Osteocyte (in vitro differentiated cells): ENCODE results near the gene IMPACT. TPM values are rescaled to one million over a fixed set of nuclear protein-coding genes. Genes with fewer than 3 reads are reported as not detected.
A peak's percentile ranks its signal among the peaks of the same experiment; 100 is the strongest.

Experiments used
- DNase-seq: peaks from one replicate; pipeline ENCODE4 v3.0.0; 2021; ENCODE audit warnings: mixed read lengths; ENCODE audit not compliant: unreplicated experiment; ENCODE audit errors: extremely low spot score
- H3K27ac Mint-ChIP-seq: one replicate; pipeline ENCODE4 v1.8.0; 2021; ENCODE audit warnings: mild to moderate bottlenecking, mixed read lengths; ENCODE audit not compliant: unreplicated experiment
- H3K27me3 Mint-ChIP-seq: one replicate; pipeline ENCODE4 v1.8.0; 2021; ENCODE audit warnings: mixed read lengths; ENCODE audit not compliant: unreplicated experiment
- H3K36me3 Mint-ChIP-seq: one replicate; pipeline ENCODE4 v1.8.0; 2021; ENCODE audit warnings: mixed read lengths; ENCODE audit not compliant: unreplicated experiment
- H3K4me1 Mint-ChIP-seq: one replicate; pipeline ENCODE4 v1.8.0; 2021; ENCODE audit warnings: mixed read lengths; ENCODE audit not compliant: unreplicated experiment
- H3K4me3 Mint-ChIP-seq: one replicate; pipeline ENCODE4 v1.8.0; 2021; ENCODE audit warnings: mild to moderate bottlenecking, moderate library complexity, mixed read lengths; ENCODE audit not compliant: unreplicated experiment
- H3K9me3 Mint-ChIP-seq: one replicate; pipeline ENCODE4 v1.8.0; 2021; ENCODE audit warnings: mixed read lengths; ENCODE audit not compliant: unreplicated experiment
- CTCF ChIP-seq: fragments of 200-600 bp; sonication (generic); IDR thresholded peaks from 2 replicates; pipeline ENCODE4 v1.5.0; 2021; ENCODE audit warnings: antibody characterized with exemption, mild to moderate bottlenecking, moderate library complexity
- total RNA-seq: library from RNA; stranded (reverse); gene quantifications from 2 replicates; pipeline ENCODE4 v1.2.1, GENCODE V29; 2021

The IMPACT gene
- total RNA-seq, 1 donor from 2014 or later, result 53.0 TPM

GRCh38 chr18:24398540-24398939 lies 27.9 kb upstream of the IMPACT start:
- Mint-ChIP-seq H3K27me3 (no peaks in the 10 kb centered on the region), H3K9me3 (no peaks in the 10 kb centered on the region), H3K4me3 (peak overlapping the region; percentile 83), H3K27ac (peak overlapping the region; percentile 92), H3K4me1 (peaks cover 30% of the 10 kb centered on the region), H3K36me3 (no peaks in the 10 kb centered on the region)
- no peak for DNase-seq
- TF ChIP-seq CTCF, result no peak

GRCh38 chr18:24400587-24400986 lies 25.9 kb upstream of the IMPACT start:
- no peak overlapping the region for H3K4me3 Mint-ChIP-seq
- DNase-seq, result no peak
- H3K27ac Mint-ChIP-seq, result no peak overlapping the region
- TF ChIP-seq CTCF, result no peak
- H3K27me3 Mint-ChIP-seq, result peaks cover 3% of the 10 kb centered on the region
- H3K36me3 Mint-ChIP-seq, result no peaks in the 10 kb centered on the region
- H3K4me1 Mint-ChIP-seq, result peaks cover 19% of the 10 kb centered on the region
- H3K9me3 Mint-ChIP-seq, result no peaks in the 10 kb centered on the region

- H3K4me3 Mint-ChIP-seq, result no peak overlapping the region
- DNase-seq, result no peak
- no peaks in the 10 kb centered on the region for H3K36me3 Mint-ChIP-seq
- H3K9me3 Mint-ChIP-seq, result no peaks in the 10 kb centered on the region
- no peak for TF ChIP-seq CTCF
- H3K27me3 Mint-ChIP-seq, result peaks cover 16% of the 10 kb centered on the region
- H3K27ac Mint-ChIP-seq, result no peak overlapping the region
- peaks cover 11% of the 10 kb centered on the region for H3K4me1 Mint-ChIP-seq
Measured at GRCh38 chr18:24402209-24402785, 24.2 kb upstream of the IMPACT start.

GRCh38 chr18:24403076-24403475 lies 23.4 kb upstream of the IMPACT start:
- TF ChIP-seq CTCF, result no peak
- Mint-ChIP-seq H3K9me3 (no peaks in the 10 kb centered on the region), H3K27ac (no peak overlapping the region), H3K27me3 (peaks cover 19% of the 10 kb centered on the region), H3K36me3 (no peaks in the 10 kb centered on the region), H3K4me3 (no peak overlapping the region), H3K4me1 (peaks cover 8% of the 10 kb centered on the region)
- no peak for DNase-seq

- Mint-ChIP-seq H3K4me1 (no peaks in the 10 kb centered on the region), H3K27ac (no peak overlapping the region), H3K9me3 (no peaks in the 10 kb centered on the region), H3K4me3 (no peak overlapping the region), H3K27me3 (peaks cover 32% of the 10 kb centered on the region), H3K36me3 (no peaks in the 10 kb centered on the region)
- no peak for DNase-seq
- TF ChIP-seq CTCF, result no peak
Measured at GRCh38 chr18:24404591-24404990, 21.9 kb upstream of the IMPACT start.
